Endothelial cell (in vitro differentiated cells): ENCODE data around the gene USF2. TPM values are rescaled to one million over a fixed set of nuclear protein-coding genes. Genes with fewer than 3 reads are reported as not detected.

Experiments
- DNase-seq: peaks from one replicate; pipeline ENCODE4 v3.0.0; 2021; ENCODE audit warnings: low spot score
- H3K27ac Mint-ChIP-seq: one replicate; pipeline ENCODE4 v1.8.0; 2021; ENCODE audit warnings: mixed read lengths, inconsistent platforms; ENCODE audit not compliant: unreplicated experiment
- H3K27me3 Mint-ChIP-seq: one replicate; pipeline ENCODE4 v1.8.0; 2021; ENCODE audit warnings: mild to moderate bottlenecking, moderate library complexity, mixed read lengths, inconsistent platforms; ENCODE audit not compliant: unreplicated experiment
- H3K36me3 Mint-ChIP-seq: one replicate; pipeline ENCODE4 v1.8.0; 2021; ENCODE audit warnings: mild to moderate bottlenecking, low read depth, mixed read lengths, inconsistent platforms; ENCODE audit not compliant: unreplicated experiment
- H3K4me1 Mint-ChIP-seq: one replicate; pipeline ENCODE4 v1.8.0; 2021; ENCODE audit warnings: mild to moderate bottlenecking, mixed read lengths, inconsistent platforms; ENCODE audit not compliant: unreplicated experiment
- H3K4me3 Mint-ChIP-seq: one replicate; pipeline ENCODE4 v1.8.0; 2021; ENCODE audit warnings: mild to moderate bottlenecking, mixed read lengths, inconsistent platforms; ENCODE audit not compliant: unreplicated experiment
- H3K9me3 Mint-ChIP-seq: one replicate; pipeline ENCODE4 v1.8.0; 2021; ENCODE audit warnings: mixed read lengths, inconsistent platforms; ENCODE audit not compliant: unreplicated experiment
- total RNA-seq: library from RNA; stranded (reverse); fragmentation: NEBNext Ultra II Directional; extraction: Animal tissue kit (Norgen Biotek cat#: 25700); gene quantifications from one replicate; pipeline ENCODE4 v1.2.1, GENCODE V29; 2021; ENCODE audit not compliant: unreplicated experiment
- TF ChIP-seq, protein P1 (sequence below): fragments of 200-600 bp; sonication (generic); IDR thresholded peaks from one replicate; pipeline ENCODE4 v1.5.0; 2021; ENCODE audit warnings: antibody characterized with exemption; ENCODE audit not compliant: unreplicated experiment

USF2 gene
- total RNA-seq, 1 donor from 2014 or later, result 92.2 TPM

- H3K4me3 Mint-ChIP-seq, result no peak overlapping the region
- H3K27me3 Mint-ChIP-seq, result peaks cover 7% of the 10 kb centered on the region
- peaks cover under 1% of the 10 kb centered on the region for H3K36me3 Mint-ChIP-seq
- TF ChIP-seq, protein P1, sequence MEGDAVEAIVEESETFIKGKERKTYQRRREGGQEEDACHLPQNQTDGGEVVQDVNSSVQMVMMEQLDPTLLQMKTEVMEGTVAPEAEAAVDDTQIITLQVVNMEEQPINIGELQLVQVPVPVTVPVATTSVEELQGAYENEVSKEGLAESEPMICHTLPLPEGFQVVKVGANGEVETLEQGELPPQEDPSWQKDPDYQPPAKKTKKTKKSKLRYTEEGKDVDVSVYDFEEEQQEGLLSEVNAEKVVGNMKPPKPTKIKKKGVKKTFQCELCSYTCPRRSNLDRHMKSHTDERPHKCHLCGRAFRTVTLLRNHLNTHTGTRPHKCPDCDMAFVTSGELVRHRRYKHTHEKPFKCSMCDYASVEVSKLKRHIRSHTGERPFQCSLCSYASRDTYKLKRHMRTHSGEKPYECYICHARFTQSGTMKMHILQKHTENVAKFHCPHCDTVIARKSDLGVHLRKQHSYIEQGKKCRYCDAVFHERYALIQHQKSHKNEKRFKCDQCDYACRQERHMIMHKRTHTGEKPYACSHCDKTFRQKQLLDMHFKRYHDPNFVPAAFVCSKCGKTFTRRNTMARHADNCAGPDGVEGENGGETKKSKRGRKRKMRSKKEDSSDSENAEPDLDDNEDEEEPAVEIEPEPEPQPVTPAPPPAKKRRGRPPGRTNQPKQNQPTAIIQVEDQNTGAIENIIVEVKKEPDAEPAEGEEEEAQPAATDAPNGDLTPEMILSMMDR, result no peak
- H3K27ac Mint-ChIP-seq, result no peak overlapping the region
- peaks cover 12% of the 10 kb centered on the region for H3K4me1 Mint-ChIP-seq
- no peaks in the 10 kb centered on the region for H3K9me3 Mint-ChIP-seq
- no peak for DNase-seq
Observed at GRCh38 chr19:35261356-35262100, 7.2 kb upstream of the USF2 start.

DNA sequence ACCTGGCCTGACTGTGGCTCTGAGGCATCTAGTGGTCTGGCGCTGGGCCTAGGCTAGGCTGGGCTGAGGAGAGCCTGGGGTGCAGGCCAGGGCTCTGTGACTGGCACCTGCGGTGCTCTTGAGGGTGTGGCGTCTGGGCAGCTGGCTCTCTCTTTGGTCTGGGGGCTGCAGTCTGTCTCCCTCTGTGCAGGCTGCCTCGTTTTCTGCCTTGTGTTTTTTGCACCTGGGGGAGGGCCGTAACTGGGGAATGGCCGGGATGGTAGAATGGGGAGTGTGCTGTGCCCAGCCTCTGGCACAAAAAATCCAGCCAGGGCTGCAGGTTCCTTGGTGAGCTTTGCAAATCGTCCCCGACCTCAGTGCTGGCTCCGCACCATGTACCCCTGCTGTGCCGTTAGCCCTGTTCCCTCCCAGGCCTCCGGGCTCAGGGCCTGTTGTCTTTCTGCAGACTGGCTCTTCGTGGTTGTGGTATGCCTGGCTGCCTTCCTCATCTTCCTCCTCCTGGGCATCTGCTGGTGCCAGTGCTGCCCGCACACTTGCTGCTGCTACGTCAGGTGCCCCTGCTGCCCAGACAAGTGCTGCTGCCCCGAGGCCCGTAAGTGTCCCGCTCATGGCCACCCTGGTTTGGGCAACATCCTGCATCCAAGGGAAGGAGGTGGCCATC lies 6.5 kb upstream of the USF2 start:
- H3K36me3 Mint-ChIP-seq, result no peaks in the 10 kb centered on the region

DNA sequence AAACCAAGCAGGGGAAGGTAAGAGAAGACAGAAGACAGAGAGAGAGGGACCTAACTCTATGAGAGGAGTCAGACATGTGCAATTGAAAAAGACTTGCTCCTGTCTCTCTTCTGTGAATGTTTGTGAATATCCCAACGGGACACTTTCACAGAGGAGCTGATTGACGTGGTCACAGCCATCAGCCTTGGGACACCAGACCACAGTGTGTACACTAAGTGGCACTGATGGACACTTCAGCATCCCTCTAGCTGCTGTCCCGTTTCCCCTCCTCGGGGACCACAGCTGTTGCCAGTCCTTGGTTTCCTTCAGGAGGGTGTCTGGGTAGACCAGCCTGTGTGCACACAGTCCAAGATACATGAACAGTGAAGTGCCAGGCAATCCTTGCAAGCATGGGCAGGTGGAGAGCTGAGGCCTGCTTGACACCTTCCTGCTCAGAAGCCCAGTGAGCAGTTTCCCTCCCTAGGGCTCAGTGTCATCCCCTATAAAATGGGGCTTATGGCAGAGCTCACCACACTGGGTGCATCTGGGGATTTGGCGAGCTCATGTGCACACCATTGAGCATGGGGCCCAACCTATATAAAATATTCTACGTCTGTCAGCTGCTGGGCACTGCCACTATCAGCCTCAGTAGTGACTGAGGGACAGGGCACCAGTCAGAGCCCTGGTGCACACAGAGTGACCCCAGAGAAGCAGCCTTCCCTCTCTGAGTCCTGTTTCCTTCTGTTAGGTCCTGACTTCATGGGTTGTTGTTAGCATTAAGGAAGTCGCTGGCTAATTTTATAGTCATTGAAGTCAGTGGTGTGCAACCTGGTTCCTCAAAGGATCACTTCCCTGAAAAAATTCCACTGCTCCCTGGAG lies 4.3 kb upstream of the USF2 start:
- Mint-ChIP-seq H3K9me3 (no peaks in the 10 kb centered on the region), H3K27me3 (peaks cover 4% of the 10 kb centered on the region), H3K36me3 (no peaks in the 10 kb centered on the region), H3K4me1 (no peaks in the 10 kb centered on the region), H3K4me3 (no peak overlapping the region), H3K27ac (no peak overlapping the region)
- DNase-seq, result no peak
- TF ChIP-seq, protein P1, result no peak

More for the DNA sequence above, 6.5 kb upstream of the USF2 start:
- Mint-ChIP-seq H3K9me3 (no peaks in the 10 kb centered on the region), H3K4me1 (peaks cover 7% of the 10 kb centered on the region), H3K27me3 (peaks cover 6% of the 10 kb centered on the region), H3K27ac (no peak overlapping the region), H3K4me3 (no peak overlapping the region)
- DNase-seq, result no peak
- TF ChIP-seq, protein P1, result no peak

- DNase-seq, result no peak
- H3K4me3 Mint-ChIP-seq, result peak overlapping the region; percentile 58
- H3K36me3 Mint-ChIP-seq, result peaks cover 4% of the 10 kb centered on the region
- no peaks in the 10 kb centered on the region for H3K9me3 Mint-ChIP-seq
- H3K4me1 Mint-ChIP-seq, result no peaks in the 10 kb centered on the region
- TF ChIP-seq, protein P1, result no peak
- peaks cover 7% of the 10 kb centered on the region for H3K27me3 Mint-ChIP-seq
- peak overlapping the region; percentile 67 for H3K27ac Mint-ChIP-seq
Observed at GRCh38 chr19:35265126-35265899, 3.4 kb upstream of the USF2 start.
